ENCODE results near the gene DST. TPM values are rescaled to one million over a fixed set of nuclear protein-coding genes. Genes with fewer than 3 reads are reported as not detected.

Gene DST
- total RNA-seq, 1 experiment from 2014 or later, result 144 TPM

DNA sequence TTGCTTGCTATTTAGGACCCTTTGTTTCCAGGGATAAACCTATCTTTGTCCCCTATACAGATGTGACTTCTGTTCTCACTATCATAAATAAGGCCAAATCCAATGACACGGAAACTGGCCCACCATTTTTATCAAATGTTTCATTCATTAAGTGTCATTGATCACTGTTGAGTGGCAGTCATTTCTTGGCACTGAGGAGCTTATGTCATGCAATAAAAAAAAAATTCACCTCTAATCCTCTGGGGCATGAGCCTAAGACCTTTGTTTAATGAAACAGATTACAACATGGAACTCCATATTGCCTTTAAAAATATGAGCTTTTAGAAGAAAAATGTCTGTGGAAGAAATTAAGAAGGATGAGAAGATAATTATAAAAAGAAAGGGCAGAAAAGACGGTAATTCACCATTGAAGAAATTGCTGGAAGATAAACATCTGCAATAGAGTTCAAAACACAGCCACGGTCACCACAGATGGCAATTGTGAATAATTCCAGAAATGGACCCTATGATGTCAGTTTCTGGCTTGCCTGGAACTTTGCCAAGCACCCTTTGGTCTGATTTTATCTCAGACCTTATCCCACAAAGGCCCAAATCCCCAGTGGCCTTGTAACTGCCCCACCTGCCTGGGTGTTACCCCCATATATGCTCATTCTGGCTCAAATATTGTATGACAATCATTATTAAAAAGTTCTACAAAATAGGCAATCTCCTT lies 91.1 kb downstream of the DST start:
- Histone ChIP-seq H3K4me1 (ENCODE audit: control insufficient read depth in 1 of 2, insufficient read depth in 2 of 2, low read length in 2 of 2) (no peaks in the 10 kb centered on the region; a peak in 1 of 4 replicates), H3K4me3 (replicated peaks in 1 of 2; ENCODE audit: low read depth in 1 of 2, low read length in 2 of 2) (no peak overlapping the region), H4K20me1 (ENCODE audit: insufficient read depth) (no peaks in the 10 kb centered on the region), H3K27ac (ENCODE audit: low read depth, low read length) (no peak overlapping the region), H3K9ac (ENCODE audit: low read length) (no peak overlapping the region), H3K27me3 (ENCODE audit: insufficient read depth, low read length) (no peaks in the 10 kb centered on the region), H3K36me3 (ENCODE audit: control insufficient read depth in 1 of 2, insufficient read depth in 2 of 2, low read length in 2 of 2) (peaks cover 8 to 20% of the 10 kb centered on the region in 2 experiments), H3K9me3 (ENCODE audit: control insufficient read depth in 1 of 2, insufficient read depth in 1 of 2, low read depth in 1 of 2, low read length in 2 of 2) (no peaks in the 10 kb centered on the region), H3K4me2 (ENCODE audit: low read length) (no peak overlapping the region), H3K79me2 (ENCODE audit: insufficient read depth, low read length) (peaks cover 36% of the 10 kb centered on the region), H2AFZ (ENCODE audit: low read depth, low read length, poor library complexity, severe bottlenecking) (no peak overlapping the region), H3K9me2 (ENCODE audit: insufficient read depth) (no peaks in the 10 kb centered on the region)
- TF ChIP-seq, protein P1, sequence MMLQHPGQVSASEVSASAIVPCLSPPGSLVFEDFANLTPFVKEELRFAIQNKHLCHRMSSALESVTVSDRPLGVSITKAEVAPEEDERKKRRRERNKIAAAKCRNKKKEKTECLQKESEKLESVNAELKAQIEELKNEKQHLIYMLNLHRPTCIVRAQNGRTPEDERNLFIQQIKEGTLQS (IDR thresholded peaks at IDR 0.05), result no peak
- TF ChIP-seq ZNF274 (IDR thresholded peaks at IDR 0.05; ENCODE audit: low read depth, low read length), result no peak
- no peak for TF ChIP-seq SP1 (IDR thresholded peaks at IDR 0.05; ENCODE audit: low read depth)
- TF ChIP-seq FOSL1 (IDR thresholded peaks at IDR 0.05; ENCODE audit: low read depth), result no peak
- TF ChIP-seq, protein P2, sequence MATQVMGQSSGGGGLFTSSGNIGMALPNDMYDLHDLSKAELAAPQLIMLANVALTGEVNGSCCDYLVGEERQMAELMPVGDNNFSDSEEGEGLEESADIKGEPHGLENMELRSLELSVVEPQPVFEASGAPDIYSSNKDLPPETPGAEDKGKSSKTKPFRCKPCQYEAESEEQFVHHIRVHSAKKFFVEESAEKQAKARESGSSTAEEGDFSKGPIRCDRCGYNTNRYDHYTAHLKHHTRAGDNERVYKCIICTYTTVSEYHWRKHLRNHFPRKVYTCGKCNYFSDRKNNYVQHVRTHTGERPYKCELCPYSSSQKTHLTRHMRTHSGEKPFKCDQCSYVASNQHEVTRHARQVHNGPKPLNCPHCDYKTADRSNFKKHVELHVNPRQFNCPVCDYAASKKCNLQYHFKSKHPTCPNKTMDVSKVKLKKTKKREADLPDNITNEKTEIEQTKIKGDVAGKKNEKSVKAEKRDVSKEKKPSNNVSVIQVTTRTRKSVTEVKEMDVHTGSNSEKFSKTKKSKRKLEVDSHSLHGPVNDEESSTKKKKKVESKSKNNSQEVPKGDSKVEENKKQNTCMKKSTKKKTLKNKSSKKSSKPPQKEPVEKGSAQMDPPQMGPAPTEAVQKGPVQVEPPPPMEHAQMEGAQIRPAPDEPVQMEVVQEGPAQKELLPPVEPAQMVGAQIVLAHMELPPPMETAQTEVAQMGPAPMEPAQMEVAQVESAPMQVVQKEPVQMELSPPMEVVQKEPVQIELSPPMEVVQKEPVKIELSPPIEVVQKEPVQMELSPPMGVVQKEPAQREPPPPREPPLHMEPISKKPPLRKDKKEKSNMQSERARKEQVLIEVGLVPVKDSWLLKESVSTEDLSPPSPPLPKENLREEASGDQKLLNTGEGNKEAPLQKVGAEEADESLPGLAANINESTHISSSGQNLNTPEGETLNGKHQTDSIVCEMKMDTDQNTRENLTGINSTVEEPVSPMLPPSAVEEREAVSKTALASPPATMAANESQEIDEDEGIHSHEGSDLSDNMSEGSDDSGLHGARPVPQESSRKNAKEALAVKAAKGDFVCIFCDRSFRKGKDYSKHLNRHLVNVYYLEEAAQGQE (IDR thresholded peaks at IDR 0.05; ENCODE audit: low read depth), result no peak
- TF ChIP-seq SRF (IDR thresholded peaks at IDR 0.05; ENCODE audit: low read depth), result no peak
- BruUV-seq (replicated peaks), result no TSS peak
- CTCF ChIA-PET, result no interaction called here
- no peak for ATAC-seq
- intact Hi-C loops (cut with micrococcal nuclease), result no loop called here
- POLR2A ChIA-PET, result no interaction called here
- RAD21 ChIA-PET (ENCODE audit: low non-redundant PET in 1 of 2, low total read pairs in 2 of 2, uncharacterized antibody in 2 of 2, unreplicated experiment in 2 of 2), result no interaction called here
- no peak for DNase-seq (ENCODE audit: low read depth, low spot score)
